Left ventricle myocardium superior (tissue), 1 donor: ENCODE results near the gene FSD1L. TPM values are rescaled to one million over a fixed set of nuclear protein-coding genes. Genes with fewer than 3 reads are reported as not detected.
"Not testable (repeated sequence)": the region's sequence is repeated elsewhere in the genome, so short reads cannot be mapped to it uniquely, and the experiment has no call there.

Experiments
- ATAC-seq: fragments of 200-7000 bp; cut with Tn5 transposase; one replicate; pipeline ENCODE4 v1.9.1; 2020; ENCODE audit warnings: mild to moderate bottlenecking, moderate library complexity
- DNase-seq: peaks from one replicate; pipeline ENCODE4 v3.0.0-alpha.2; 2020
- intact Hi-C: fragments of 100-400 bp; cut with micrococcal nuclease; formaldehyde crosslinking; loops from one replicate; pipeline ENCODE4 v1.11.0; 2022
- total RNA-seq: library from RNA; stranded (reverse); fragmentation: NEBNext Ultra II Directional; extraction: Animal tissue kit (Norgen Biotek cat#: 25700); gene quantifications from one replicate; pipeline ENCODE4 v1.2.1, GENCODE V29; 2021
- donor health status: DM: no; HTN: yes; CAD: no; lungs with severe emphysema.

The FSD1L gene
- total RNA-seq, 1 donor from 2014 or later: 4.8 TPM

DNA sequence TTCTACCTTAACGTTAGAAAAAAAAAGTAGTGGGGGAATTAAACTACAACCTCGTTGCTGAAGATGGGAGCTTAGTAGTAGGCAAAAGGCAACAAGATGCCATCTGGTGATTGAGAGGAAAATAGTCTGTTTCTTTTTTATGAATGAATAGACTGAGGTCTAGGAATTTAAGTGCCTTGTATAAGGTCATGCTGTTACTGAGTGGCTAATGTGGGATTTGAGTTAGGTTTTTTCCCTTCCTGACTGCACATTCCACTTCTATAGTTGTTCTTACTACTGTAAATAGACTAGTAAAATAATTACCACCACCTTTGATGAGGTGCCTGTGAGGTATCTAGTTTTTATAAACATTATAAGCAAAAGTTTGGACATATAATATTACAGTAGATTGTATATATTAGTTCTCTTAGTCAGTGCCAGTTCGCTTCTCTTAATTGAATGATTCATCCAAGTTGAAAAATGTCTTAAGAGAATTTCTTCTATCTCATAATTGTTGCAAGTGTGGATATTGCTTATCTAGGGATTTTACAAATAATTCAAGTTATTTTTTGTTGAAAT lies 19.1 kb downstream of the FSD1L start:
- no peak for DNase-seq
- no peak for ATAC-seq
- intact Hi-C loops: no loop called here

DNA sequence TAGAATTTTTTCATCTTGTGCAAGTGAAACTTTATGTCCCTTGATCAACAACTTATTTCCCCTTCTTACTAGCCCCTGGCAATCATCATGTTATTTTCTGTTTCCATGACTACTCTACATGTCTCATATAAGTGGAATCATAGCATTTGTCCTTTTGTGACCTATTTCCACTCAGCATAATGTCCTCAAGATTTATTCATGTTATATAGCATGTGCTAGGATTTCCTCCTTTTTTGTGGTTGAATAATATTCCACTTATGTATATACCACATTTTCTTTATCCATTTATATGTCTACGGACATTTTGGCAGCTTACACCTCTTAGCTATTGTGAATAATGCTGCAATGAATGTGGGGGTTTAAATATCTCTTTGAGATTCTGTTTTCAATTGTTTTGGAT lies 21.0 kb downstream of the FSD1L start:
- no peak for DNase-seq
- ATAC-seq: no peak
- intact Hi-C loops: no loop called here

DNA sequence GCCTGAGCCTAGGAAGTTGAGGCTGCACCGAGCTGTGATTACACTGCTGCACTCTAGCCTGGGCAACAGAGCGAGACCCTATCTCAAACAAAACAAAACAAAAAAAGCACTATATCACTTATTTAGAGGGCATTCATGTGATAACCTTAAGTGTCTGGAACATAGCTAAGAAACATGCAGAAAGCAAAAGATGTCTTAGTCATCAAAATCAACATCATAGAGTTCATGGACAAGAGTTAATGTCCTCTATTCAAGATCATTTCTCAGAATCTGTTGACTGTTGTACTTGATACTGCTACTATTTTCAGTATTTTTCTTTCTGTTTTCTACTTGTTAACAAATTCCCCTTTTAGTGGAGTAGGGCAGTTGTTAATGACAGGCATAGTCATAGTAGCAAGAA lies 25.4 kb downstream of the FSD1L start:
- DNase-seq (no peak), ATAC-seq (no peak)
- intact Hi-C loops: loop anchor here (10.0 kb wide), 1 partner anchor 48 kb away; no protein-coding TSS in a partner anchor

DNA sequence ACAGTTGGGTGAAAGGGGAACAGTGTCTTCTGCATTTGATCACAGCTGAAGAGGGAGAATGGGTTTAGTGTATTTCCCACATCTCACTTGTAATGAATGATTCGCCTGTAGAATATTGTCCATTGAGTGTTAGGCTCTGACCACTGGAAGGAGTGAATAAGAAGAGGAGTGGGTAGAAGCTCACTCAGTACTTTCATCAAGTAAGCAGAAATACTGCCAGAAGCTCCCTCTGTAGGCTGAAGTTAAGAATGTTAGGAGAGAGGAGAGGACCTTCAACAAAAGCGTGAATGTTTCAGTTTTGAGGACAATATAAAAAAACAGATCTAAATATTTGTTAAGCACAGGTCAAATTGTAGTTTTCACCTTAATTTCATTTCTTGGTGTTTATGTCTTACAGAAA lies 27.5 kb downstream of the FSD1L start:
- ATAC-seq (peak; percentile 43), DNase-seq (no peak)
- intact Hi-C loops: loop anchor here (10.0 kb wide), 1 partner anchor 51 kb away; no protein-coding TSS in a partner anchor

DNA sequence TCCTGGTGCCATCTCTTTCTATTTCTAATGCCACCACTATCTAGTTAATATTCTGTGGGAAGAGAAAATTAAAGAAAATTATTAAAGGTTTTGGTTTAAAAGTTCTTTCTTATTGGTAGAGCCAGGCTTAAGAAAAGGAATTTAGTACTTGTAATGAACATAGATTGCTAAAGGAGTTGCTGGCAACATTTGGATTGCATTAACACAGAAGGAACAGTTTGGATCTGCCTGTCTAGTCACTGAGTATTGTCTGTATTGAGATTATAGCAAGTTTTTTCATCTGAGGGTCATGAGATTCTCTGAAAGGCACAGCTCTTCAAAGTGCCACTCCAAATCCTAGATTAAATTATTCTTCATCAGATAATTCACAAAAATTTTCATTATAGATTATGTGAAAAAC lies 32.0 kb downstream of the FSD1L start:
- DNase-seq (no peak), ATAC-seq (no peak)
- intact Hi-C loops: loop anchor here (10.0 kb wide), 1 partner anchor 55 kb away; no protein-coding TSS in a partner anchor

DNA sequence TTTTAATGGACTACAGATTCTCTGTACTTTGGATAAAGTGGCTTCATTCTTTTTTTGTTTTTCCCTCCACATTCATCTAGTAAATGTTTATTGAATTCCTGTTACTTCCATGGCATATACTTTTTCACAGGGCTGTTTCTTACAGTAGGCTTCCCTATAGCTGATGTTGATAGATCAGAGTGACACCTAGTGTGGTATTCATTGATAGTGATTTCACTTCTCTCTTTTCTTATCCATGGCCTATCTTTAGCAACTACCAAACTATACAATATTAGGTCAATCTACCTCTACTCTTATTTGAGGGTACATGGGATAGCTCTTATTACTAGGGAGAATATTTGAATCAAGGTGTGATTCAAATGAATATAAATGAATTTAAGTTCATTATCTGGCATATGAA lies 35.8 kb downstream of the FSD1L start:
- no peak for ATAC-seq
- intact Hi-C loops: no loop called here

DNA sequence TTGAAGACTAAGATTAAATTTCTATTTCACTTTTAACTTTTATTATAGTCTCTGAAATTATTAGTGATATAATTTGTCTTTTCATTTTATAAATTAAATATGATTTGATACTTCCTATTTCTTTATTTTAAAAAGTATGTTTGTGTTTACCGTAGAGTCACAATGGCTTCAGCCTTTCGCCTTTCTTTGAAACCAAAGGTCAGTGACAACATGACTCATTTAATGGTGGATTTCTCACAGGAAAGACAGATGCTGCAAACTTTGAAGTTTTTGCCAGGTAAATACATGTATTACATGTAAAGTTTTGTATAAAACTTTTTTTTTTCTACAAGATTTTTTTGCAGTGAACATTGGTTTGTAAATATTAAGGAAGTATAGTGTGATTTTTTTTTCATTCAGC lies 36.4 kb downstream of the FSD1L start:
- ATAC-seq (no peak), DNase-seq (no peak)
- intact Hi-C loops: no loop called here

More for the DNA sequence above, 35.8 kb downstream of the FSD1L start:
- no peak for DNase-seq

DNA sequence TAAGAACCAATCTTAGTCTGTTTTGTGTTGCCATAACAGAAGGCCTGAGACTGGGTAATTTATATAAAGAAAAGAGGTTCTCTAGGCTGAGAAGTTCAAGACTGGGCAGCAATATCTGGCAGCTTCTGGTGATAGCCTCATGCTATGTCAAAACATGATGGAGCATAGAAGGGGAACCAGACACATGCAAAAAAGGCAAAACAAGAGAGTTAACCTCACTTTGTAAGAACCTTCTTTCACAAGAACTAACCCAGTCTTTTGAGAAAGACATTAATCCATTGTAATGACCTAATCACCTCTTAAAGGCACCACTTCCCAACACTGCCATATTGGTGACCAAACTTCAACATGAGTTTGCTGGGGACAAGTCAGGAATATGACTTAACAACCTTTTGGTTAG lies 37.3 kb downstream of the FSD1L start:
- DNase-seq: no peak
- ATAC-seq: no peak
- intact Hi-C loops: no loop called here

DNA sequence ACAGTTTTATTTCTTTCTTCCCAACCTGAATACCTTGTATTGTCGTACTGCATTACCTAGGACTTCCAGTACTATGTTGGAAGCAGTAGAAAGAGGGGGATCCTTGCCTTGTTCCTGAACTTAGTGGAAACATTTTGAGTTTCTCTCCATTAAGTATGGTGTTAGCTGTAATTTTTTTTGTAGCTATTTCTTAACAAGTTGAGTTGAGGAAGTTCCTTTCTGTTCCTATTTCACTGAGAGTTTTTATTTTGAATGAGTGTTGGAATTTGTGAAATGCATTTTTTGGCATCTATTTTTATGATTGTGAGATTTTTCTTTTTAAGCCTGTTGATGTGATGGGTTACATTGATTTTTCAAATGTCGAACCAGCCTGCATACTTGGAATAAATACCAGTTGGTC lies 49.0 kb downstream of the FSD1L start:
- ATAC-seq (no peak), DNase-seq (no peak)
- intact Hi-C loops: no loop called here

DNA sequence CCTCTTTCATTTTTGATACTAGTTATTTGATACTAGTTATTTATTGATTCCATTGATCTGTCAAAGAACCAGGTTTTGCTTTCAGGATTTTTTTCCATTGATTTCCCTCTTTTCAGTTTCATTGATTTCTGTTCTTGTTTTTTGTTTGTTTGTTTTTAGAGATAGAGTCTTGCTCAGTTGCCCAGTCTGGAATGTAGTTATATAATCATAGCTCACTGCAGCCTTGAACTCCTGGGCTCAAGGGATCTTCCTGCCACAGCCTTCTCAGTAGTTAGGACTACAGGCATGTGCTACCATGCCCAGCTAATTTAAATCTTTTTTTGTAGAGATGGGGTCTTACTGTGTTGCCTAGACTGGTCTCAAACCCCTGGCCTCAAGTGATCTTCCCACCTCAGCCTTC lies 49.9 kb downstream of the FSD1L start:
- intact Hi-C loops: no loop called here
- ATAC-seq: no peak

DNA sequence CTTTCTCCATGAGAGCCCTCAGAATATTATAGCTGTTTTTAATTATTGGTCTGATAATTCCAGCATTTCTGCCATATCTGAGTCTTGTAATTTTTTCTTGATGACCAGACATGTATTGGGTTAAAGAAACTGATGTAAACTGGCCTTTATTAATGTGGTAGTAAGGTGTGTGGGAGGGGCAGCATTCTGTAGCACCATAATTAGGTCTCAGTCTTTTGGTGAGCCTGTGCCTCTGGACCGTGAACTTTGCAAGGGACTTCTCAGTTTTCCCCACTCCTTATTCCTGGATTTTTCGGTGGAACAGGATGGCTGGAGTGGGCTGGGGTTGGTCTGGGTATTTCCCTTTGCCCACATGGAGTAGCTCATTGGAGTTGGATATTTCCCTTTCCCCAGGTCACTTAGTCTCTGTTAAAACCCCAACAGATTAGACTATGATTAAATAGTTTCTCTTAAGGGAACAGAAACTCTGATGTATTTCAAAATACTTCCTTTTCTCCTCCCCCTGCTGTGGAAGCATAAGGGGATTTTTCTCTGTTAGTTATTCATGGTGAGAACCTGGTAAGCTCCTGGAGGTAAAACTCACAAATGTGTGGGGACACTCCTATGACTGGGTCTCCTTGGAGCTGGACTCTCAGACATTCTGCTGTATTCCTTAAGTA lies 52.4 kb downstream of the FSD1L start:
- DNase-seq: no peak
- no peak for ATAC-seq
- intact Hi-C loops: no loop called here

More for the DNA sequence above, 49.9 kb downstream of the FSD1L start:
- DNase-seq: no peak

DNA sequence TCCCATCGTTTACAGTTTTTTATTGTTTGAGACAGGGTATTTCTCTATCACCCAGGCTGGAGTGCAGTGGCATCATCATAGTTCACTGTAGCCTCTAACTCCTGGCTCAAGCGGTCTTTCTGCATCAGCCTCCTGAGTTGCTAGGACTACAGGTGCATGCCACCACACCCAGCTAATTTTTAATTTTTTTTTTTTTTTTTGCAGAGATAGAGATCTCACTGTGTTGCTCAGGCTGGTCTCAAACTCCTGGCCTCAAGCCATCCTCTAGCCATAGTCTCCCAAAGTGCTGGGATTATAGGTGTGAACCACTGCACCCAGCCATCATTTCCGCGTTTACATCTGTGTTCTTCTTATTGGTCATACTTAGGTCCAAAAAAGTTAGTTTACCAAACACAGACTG lies 53.6 kb downstream of the FSD1L start:
- no peak for ATAC-seq
- intact Hi-C loops: no loop called here
- DNase-seq: no peak

DNA sequence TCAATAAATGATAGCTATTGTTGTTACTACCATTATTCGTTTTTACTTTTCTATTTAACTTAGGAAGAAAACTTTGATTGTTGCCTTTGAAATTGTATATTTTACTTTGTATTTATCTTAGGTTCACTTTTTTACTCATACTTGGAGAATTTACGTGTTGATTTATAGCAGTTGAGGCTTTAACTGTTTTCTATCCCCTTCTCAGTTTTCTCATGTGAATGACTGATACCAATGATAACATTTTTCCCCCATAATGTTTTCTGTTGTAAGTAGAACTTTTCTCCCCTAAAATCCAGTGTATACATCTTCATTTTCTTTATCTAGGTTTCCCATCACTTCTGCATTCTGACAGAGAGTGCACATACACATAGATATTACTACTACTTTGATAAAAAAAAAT lies 54.4 kb downstream of the FSD1L start:
- ATAC-seq (no peak), DNase-seq (no peak)
- intact Hi-C loops: no loop called here

DNA sequence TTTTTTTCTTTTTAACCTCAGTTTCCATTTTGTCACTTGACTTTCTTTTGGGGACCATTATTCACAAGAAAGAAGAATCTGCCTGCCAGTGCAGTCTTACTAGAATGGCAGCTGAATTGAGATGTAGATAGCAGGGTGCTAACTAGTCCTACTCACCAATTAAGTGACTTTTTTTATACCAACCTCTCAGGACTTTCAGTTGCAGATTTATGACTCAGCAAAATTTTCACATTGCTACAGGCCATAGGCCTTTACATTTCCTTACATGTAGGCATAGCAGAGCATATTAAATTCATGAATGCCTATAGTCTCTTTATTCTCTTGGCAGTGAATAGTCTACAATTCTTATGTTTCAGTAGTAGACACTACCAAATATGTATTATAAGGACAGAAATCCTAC lies 56.0 kb downstream of the FSD1L start:
- intact Hi-C loops: no loop called here
- no peak for DNase-seq

DNA sequence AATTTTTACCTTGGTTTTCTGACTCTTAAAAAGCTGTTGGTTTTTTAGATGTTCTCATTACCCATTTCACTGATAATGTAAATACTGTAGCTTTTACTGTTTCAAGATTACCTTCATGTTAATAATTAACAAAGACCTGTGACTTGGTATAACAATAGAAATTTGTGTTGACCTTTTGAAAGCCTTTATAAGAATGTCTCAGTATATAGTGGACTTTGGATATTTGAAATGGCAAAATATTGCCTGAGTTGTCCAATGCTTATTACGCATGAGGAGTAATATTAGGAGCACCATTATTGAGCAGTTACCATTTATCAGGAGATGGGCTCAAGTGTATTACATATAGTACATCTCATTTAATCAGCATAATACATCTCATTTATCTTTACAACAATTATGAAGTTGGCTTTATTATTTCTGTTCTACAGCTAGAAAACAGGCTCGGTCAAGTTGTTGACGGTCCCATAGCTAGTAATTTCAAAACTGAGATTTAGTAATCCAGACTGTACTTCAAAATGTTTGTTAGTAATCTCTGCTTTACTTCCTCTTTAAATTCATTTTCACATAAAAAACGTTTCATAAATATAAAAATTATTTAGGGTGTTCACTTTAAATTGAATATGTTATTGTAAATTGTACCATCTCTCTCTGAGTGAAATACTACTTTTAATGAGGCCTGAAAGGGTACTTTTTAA lies 59.4 kb downstream of the FSD1L start:
- DNase-seq (no peak), ATAC-seq (no peak)
- intact Hi-C loops: no loop called here

More for the DNA sequence above, 56.0 kb downstream of the FSD1L start:
- ATAC-seq: no peak

DNA sequence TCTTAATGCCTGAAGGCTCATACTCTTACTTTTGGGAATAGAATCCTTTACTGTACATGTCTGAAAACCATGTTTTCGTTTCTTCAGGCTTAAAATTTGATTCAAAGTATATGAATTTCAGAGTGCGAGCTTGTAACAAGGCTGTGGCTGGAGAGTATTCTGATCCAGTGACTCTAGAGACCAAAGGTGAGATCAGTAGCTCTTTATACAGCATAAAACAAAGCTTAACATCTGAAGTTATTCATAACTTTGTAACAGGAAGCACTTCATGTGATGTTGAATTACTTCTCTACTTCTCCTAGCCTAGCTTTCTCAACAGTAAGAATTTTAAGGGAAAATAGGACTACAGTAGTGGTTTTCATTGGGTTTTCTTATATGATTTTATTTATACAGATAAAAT lies 60.7 kb downstream of the FSD1L start:
- intact Hi-C loops: no loop called here
- DNase-seq (no peak), ATAC-seq (no peak)

DNA sequence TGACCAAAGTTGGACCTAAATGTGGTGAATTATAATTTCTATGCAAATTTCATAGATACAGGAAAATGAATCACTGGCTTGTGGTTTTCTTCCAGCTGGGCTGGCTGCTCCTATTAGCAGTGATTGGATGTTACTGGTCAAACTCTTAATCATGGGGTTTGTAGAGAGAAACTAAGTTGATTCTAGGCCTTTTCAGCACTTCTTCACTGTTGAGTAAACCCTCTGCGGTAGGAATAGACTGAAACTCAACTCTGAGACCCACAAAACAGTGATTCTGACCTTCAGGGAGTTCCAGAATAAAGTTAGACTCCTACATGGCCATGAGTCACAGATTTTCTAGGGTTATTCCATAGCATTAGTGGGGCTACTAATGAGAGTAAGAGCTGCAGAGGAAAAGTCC lies 62.2 kb downstream of the FSD1L start:
- ATAC-seq (no peak), DNase-seq (no peak)
- intact Hi-C loops: no loop called here

DNA sequence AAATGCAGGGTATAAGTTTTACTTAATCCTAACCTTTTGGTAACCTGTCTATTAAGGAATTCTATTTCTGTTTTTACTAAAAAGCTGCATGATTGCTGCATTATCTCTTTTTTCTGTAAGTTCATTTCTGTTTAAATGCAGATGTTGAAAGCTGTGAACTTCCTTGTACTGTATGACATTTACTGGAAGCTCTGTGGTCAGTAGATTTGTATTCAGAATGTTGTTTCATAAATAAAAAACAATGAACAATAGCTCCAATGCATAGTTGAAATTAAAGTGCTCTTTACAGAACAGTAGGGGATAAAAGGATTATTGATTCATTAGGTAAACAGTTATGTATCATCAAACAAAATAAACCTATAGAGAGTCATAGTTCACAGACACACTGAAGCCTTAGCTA lies 63.6 kb downstream of the FSD1L start:
- no peak for DNase-seq
- no peak for ATAC-seq
- intact Hi-C loops: no loop called here

DNA sequence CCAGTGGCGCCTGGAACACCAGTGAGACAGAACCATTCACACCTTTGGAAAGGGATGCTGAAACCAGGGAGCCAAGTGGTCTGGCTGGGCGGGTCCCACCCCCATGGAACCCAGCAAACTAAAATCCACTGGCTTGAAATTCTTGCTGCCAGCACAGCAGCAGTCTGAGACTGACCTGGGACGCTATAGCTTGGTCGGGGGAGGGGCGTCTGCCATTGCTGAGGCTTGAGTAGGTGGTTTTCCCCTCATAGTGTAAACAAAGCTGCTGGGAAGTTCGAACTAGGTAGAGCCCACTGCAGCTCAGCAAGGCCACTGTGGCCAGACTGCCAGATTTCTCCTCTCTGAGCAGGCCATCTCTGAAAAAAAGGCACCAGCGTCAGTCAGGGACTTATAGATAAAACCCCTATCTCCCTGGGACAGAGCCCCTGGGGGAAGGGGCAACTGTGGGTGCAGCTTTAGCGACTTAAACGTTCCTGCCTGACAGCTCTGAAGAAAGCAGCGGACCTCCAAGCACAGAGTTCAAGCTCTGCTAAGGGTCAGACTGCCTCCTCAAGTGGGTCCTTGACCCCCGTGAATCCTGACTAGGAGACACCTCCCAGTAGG lies 68.1 kb downstream of the FSD1L start:
- DNase-seq (no peak), ATAC-seq (no peak)
- intact Hi-C loops: no loop called here

DNA sequence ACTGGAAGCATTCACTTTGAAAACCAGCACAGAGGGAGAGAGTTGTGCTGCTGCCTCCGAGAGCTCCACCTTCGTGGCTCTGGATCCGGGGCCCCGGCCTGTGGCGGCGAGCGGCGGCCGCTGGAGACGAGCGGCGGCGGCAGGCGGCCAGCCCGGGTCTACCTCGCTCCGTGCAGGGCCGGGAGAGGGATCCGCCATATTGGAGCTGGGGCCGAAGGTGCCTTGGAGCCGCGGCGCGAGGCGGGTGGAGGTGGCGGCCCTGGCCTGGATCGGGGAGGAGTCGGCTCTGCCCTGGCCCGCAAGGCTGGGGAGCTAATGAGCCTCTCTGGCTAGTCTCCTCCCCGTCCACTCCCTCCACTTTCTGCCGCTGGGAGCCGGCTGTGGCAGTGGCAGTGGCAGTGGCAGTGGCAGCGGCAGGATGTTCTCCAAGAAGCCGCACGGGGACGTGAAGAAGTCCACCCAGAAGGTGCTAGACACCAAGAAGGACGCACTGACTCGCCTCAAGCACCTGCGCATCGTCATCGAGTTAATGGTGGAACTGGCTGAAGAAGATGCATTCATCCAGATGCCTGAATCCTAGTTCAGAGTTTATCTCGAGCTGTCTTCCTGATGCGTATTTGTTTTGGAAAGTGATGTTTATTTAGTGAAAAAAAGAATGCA lies 72.0 kb downstream of the FSD1L start:
- DNase-seq (peak; percentile 52), ATAC-seq (peak; percentile 82)
- intact Hi-C loops: not testable (repeated sequence)
